AG04450 (cell line): ENCODE results near the gene IREB2. TPM values are rescaled to one million over a fixed set of nuclear protein-coding genes. Genes with fewer than 3 reads are reported as not detected.

Source experiments
- CTCF ChIA-PET: fragments of 300-600, 350-600 bp; formaldehyde crosslinking; extraction: SDS; loops from one replicate; lab custom pipeline; 2022; ENCODE audit warnings: antibody characterized with exemption, inconsistent platforms; lab: Charles Lee
- POLR2A ChIA-PET: fragments of 350-600 bp; formaldehyde crosslinking; extraction: SDS; loops from one replicate; lab custom pipeline; 2021; ENCODE audit warnings: antibody characterized with exemption, inconsistent platforms; lab: Yijun Ruan, JAX
- DNase-seq: peaks from one replicate; pipeline ENCODE4 v3.0.0-alpha.2; 2011; ENCODE audit warnings: low read depth, low spot score
- H3K27ac ChIP-seq: one replicate; pipeline ENCODE4 v1.5.1; 2012; ENCODE audit warnings: low read depth, low read length, control low read depth
- H3K27me3 ChIP-seq: one replicate; pipeline ENCODE4 v1.6.0; 2012; ENCODE audit warnings: low read length; ENCODE audit not compliant: control insufficient read depth, insufficient read depth
- H3K4me3 ChIP-seq: 2 replicates; pipeline ENCODE4 v1.5.1; 2011; ENCODE audit warnings: mild to moderate bottlenecking, low read depth, low read length, control low read depth
- H3K9me3 ChIP-seq: 2 replicates; pipeline ENCODE4 v1.5.1; 2012; ENCODE audit warnings: low read length; ENCODE audit not compliant: control insufficient read depth, insufficient read depth
- polyA plus RNA-seq: library from polyadenylated mRNA; depleted of rRNA; stranded (reverse); fragments of >200 nt; gene quantifications from 2 replicates; pipeline ENCODE4 v1.2.3, GENCODE V29; 2011
- TF ChIP-seq, protein P1 (sequence below): IDR thresholded peaks from 2 replicates; pipeline ENCODE4 v1.5.1; 2011; ENCODE audit warnings: low read depth, low read length, control low read depth, inconsistent platforms

Gene IREB2
- polyA plus RNA-seq, 1 experiment = 30.4 TPM

DNA sequence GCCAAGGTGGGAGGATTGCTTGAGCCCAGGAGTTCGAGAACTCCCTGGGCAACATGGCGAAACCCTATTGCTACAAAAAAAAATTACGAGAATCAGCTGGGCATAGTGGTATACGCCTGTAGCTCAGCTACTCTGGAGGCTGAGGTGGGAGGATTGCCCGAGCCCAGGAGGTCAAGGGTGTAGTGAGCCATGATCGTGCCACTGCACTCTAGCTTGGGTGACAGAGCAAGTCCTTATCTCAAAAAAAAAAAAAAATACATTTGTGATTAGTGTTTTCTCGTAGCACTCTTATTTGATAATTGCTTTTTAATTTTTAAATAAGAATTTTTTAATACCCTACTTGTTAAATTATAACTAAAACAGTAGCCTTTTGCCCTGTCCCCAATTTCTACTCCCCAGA lies 18.4 kb downstream of the IREB2 start:
- ChIA-PET POLR2A (interaction anchor here (0.7 to 1.0 kb wide), 2 partner anchors 11 to 18 kb away, joined by 4 to 5 read pairs; partner anchors contain the start of gene IREB2), CTCF (no interaction called here)
- no peak for DNase-seq
- H3K4me3 ChIP-seq = no peak overlapping the region
- TF ChIP-seq, protein P1, sequence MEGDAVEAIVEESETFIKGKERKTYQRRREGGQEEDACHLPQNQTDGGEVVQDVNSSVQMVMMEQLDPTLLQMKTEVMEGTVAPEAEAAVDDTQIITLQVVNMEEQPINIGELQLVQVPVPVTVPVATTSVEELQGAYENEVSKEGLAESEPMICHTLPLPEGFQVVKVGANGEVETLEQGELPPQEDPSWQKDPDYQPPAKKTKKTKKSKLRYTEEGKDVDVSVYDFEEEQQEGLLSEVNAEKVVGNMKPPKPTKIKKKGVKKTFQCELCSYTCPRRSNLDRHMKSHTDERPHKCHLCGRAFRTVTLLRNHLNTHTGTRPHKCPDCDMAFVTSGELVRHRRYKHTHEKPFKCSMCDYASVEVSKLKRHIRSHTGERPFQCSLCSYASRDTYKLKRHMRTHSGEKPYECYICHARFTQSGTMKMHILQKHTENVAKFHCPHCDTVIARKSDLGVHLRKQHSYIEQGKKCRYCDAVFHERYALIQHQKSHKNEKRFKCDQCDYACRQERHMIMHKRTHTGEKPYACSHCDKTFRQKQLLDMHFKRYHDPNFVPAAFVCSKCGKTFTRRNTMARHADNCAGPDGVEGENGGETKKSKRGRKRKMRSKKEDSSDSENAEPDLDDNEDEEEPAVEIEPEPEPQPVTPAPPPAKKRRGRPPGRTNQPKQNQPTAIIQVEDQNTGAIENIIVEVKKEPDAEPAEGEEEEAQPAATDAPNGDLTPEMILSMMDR = no peak
- H3K27ac ChIP-seq = no peak overlapping the region
- no peaks in the 10 kb centered on the region for H3K9me3 ChIP-seq
- H3K27me3 ChIP-seq = no peaks in the 10 kb centered on the region

DNA sequence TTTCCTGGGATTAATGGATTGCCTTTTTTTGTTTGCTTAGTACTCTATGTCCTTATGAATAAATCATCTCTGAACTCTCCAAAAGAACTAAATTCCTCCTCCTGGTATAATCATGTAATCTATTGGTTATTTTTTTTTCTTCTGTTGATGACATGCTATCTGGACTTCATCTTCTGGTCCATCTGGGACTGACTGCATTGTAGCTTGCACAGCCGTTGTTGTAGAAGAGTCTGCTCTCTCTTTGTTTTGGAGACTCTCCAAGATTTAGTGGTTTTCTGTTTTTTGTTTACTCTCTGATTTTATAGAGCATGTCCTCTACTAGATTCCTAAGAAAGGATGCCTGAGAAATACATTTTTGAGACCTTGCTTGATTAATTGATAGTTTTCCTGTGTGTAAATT lies 19.1 kb downstream of the IREB2 start:
- ChIA-PET CTCF (no interaction called here), POLR2A (interaction anchor here (1.0 kb wide), 1 partner anchor 19 kb away, joined by 5 read pairs; the partner anchor contains the start of gene IREB2)
- no peak overlapping the region for H3K27ac ChIP-seq

DNA sequence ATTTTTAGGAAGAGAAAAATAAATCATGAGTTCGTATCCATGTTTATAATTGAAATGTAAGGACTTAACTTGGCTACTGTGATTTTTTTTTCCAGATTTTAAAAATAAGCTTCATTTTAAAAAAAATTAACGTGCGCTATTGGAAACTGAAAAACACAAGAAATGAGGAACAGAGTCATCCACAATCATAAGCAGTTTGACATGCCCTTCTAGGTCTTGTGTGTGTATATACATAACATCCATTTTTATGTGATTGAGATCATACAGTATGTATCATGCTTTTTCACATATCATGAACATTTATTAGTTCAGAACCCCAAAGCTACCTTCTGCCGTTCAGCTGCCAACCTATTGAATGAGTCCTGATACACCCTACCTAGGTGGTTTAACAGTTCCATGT lies 22.7 kb downstream of the IREB2 start:
- H3K4me3 ChIP-seq = no peak overlapping the region
- POLR2A ChIA-PET = no interaction called here
- TF ChIP-seq, protein P1 = no peak
- no peaks in the 10 kb centered on the region for H3K9me3 ChIP-seq
- no peaks in the 10 kb centered on the region for H3K27me3 ChIP-seq
- H3K27ac ChIP-seq = no peak overlapping the region
- no peak for DNase-seq
- CTCF ChIA-PET = interaction anchor here (1.0 kb wide), 1 partner anchor 22 kb away, joined by 3 read pairs; no protein-coding TSS in a partner anchor

More for the DNA sequence above, 19.1 kb downstream of the IREB2 start:
- TF ChIP-seq, protein P1 = no peak
- Histone ChIP-seq H3K27me3 (no peaks in the 10 kb centered on the region), H3K9me3 (no peaks in the 10 kb centered on the region), H3K4me3 (no peak overlapping the region)
- DNase-seq = peak; percentile 21

DNA sequence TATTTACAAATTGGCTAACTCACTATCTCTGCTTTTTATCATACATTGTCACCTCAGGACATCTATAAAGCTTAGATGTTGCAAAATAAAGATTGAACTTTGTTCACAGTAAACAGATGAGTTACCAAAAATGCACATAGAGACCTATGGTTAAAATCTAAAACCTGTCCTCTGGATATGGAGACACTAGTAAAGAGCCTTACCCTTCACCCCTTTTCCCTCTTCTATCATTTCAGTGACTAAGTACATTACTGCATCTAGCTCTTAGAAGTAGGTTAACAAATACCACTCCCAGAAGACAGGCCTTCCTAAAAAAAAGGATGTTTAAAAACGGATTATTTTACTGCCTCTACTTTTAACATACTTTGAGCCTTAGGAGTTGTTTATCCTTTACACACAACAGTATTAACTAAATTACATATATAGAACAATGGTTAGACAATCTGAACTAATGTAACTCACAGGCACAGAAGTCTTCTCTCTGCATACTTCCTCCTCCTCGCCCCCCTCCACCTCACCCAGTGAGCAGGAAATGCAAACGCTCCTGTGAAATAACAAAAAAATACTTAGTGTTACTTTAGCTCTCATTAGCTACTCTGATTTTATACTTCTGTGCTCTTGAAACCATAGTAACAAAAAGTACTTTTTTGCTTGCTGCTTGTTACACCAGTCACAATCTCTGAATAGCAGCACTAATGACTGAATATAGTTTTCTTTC lies 23.3 kb downstream of the IREB2 start:
- no peak for DNase-seq

More for the DNA sequence above, 23.3 kb downstream of the IREB2 start:
- TF ChIP-seq, protein P1 = no peak
- H3K27ac ChIP-seq = no peak overlapping the region
- ChIA-PET POLR2A (interaction anchor here (1.0 kb wide), 1 partner anchor 23 kb away, joined by 3 read pairs; the partner anchor contains the start of gene IREB2), CTCF (interaction anchor here (1.0 kb wide), 1 partner anchor 21 kb away, joined by 3 read pairs; no protein-coding TSS in a partner anchor)
- no peaks in the 10 kb centered on the region for H3K27me3 ChIP-seq
- H3K9me3 ChIP-seq = no peaks in the 10 kb centered on the region
- H3K4me3 ChIP-seq = no peak overlapping the region
